HEK293T (cell line): ENCODE data around the gene KLF9.

ENCODE experiments used
- BHLHE40 ChIP-seq: fragments of 450-650 bp; IDR thresholded peaks from 2 replicates; pipeline ENCODE4 v1.6.1; 2016; ENCODE audit warnings: mild to moderate bottlenecking, moderate library complexity, borderline replicate concordance
- CTBP1 ChIP-seq: fragments of 450-650 bp; IDR thresholded peaks from 2 replicates; pipeline ENCODE4 v1.6.1; 2016; ENCODE audit warnings: borderline replicate concordance
- ELF4 ChIP-seq: fragments of 450-650 bp; IDR thresholded peaks from 2 replicates; pipeline ENCODE4 v1.6.1; 2017; ENCODE audit warnings: antibody characterized with exemption
- FOXA1 ChIP-seq: fragments of 450-650 bp; IDR thresholded peaks from 2 replicates; pipeline ENCODE4 v1.6.1; 2016; ENCODE audit warnings: mild to moderate bottlenecking
- L3MBTL2 ChIP-seq: fragments of 450-650 bp; conservative IDR thresholded peaks from 2 replicates; pipeline ENCODE4 v1.6.1; 2016; ENCODE audit warnings: mild to moderate bottlenecking
- LEF1 ChIP-seq: fragments of 450-650 bp; IDR thresholded peaks from 2 replicates; pipeline ENCODE4 v1.6.1; 2017; ENCODE audit warnings: mild to moderate bottlenecking, borderline replicate concordance
- SP1 ChIP-seq: fragments of 450-650 bp; IDR thresholded peaks from 2 replicates; pipeline ENCODE4 v1.6.1; 2017
- TF ChIP-seq, protein P1 (sequence below): fragments of 450-650 bp; IDR thresholded peaks from 2 replicates; pipeline ENCODE4 v1.6.1; 2016

DNA sequence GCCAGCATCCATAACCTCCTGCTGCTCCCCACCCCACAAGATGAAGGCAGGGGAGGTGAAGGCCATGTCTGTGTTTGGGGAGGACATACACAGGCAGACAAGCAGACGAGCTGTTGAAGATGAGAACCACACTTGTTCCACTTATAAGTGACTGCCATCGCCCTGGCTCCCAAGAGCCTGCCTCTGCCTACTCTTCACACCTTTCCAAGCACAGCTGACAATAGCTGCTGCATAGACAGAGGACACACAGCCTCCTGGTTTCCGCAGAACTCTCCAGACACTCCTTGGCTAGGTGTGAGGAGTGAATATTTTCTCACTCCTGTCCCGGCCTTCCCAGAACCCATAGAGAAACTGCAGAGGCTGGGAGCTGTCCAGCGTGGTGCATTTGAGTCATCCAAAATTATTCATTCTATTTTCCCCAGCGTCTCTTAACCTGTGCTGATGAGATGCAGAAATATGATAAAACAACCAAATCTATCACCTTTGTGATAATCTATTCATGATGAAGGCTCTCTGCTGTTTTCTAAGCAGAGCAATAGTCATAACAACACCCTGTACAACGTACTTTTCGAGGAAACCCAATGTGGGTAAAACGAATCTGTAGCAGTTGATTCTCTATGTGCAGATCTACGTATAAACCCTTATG, 24.7 kb downstream of the KLF9 start:
- no peak for TF ChIP-seq SP1
- TF ChIP-seq CTBP1 = no peak
- no peak for TF ChIP-seq L3MBTL2
- TF ChIP-seq LEF1 = no peak
- no peak for TF ChIP-seq BHLHE40
- TF ChIP-seq FOXA1 = no peak
- TF ChIP-seq, protein P1, sequence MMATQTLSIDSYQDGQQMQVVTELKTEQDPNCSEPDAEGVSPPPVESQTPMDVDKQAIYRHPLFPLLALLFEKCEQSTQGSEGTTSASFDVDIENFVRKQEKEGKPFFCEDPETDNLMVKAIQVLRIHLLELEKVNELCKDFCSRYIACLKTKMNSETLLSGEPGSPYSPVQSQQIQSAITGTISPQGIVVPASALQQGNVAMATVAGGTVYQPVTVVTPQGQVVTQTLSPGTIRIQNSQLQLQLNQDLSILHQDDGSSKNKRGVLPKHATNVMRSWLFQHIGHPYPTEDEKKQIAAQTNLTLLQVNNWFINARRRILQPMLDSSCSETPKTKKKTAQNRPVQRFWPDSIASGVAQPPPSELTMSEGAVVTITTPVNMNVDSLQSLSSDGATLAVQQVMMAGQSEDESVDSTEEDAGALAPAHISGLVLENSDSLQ = no peak
- no peak for TF ChIP-seq ELF4
